ENCODE results near the gene BCAS2.

GRCh38 chr1:114540821-114541220 lies 40.6 kb downstream of the BCAS2 start:
- TF ChIP-seq ZNF274 (IDR thresholded peaks at IDR 0.05; ENCODE audit: low read depth, low read length) (no peak), YY1 (IDR thresholded peaks at IDR 0.05; ENCODE audit: insufficient read depth, insufficient read length) (no peak), SUZ12 (IDR thresholded peaks at IDR 0.05; ENCODE audit: extremely low read depth, insufficient read depth, insufficient read length) (no peak)
